HepG2 (cell line): ENCODE data around the gene PTPRD. TPM values are rescaled to one million over a fixed set of nuclear protein-coding genes. Genes with fewer than 3 reads are reported as not detected.

Experiments
- ATAC-seq: fragments of 200-7000 bp; cut with Tn5 transposase; 3 replicates; pipeline ENCODE4 v1.9.1; 2020; ENCODE audit warnings: mild to moderate bottlenecking, moderate library complexity
- BruUV-seq: library from RNA; stranded (reverse); fragments of 400-500 nt; replicated peaks from 2 replicates; lab custom pipeline; 2021; lab: Mats Ljungman, UMichigan
- CTCF ChIA-PET: fragments of 300-600 bp; formaldehyde crosslinking; extraction: SDS; loops from one replicate; lab custom pipeline; 2021; ENCODE audit warnings: low total read pairs, inconsistent platforms, low intra/inter-chr PET ratio; lab: Yijun Ruan, JAX
- POLR2A ChIA-PET: fragments of 350-600 bp; sonication (Branson Sonifier 250); formaldehyde crosslinking; loops from one replicate; lab custom pipeline; 2020; ENCODE audit warnings: antibody characterized with exemption, inconsistent platforms; lab: Yijun Ruan, JAX
- DNase-seq: peaks from one replicate; pipeline ENCODE4 v3.0.0-alpha.2; 2015; ENCODE audit warnings: low spot score
- FAIRE-seq: peaks from 3 replicates; lab custom pipeline; 2011; peaks lifted over from hg19 to GRCh38; lab: Jason Lieb, UNC
- H2AFZ ChIP-seq: one replicate; pipeline ENCODE4 v1.6.1; 2011; ENCODE audit warnings: low read length, inconsistent platforms
- H3K27ac ChIP-seq: fragments of 300-600 bp; 3 replicates; pipeline ENCODE4 v1.8.0; 2011; ENCODE audit warnings: mixed run types, mild to moderate bottlenecking, mixed read lengths, low read length, inconsistent platforms; ENCODE audit not compliant: insufficient read depth; ENCODE audit errors: extremely low read length
- H3K27me3 ChIP-seq, 2 experiments: fragments of 200-600 bp in 1 of 2; 2 replicates in 1 of 2; 3 replicates in 1 of 2; pipeline versions ENCODE4 v1.6.0 to v1.8.0; 2011; ENCODE audit warnings: low read length in 2 of 2, mild to moderate bottlenecking in 2 of 2, moderate library complexity in 2 of 2, inconsistent platforms in 1 of 2; ENCODE audit not compliant: insufficient read depth in 2 of 2, control insufficient read depth in 1 of 2
- H3K36me3 ChIP-seq, 2 experiments: fragments of 200-600 bp in 1 of 2; replicated peaks in 1 of 2; 2 replicates in 1 of 2; 3 replicates in 1 of 2; pipeline versions ENCODE4 v1.5.1 to v1.8.0; 2011; ENCODE audit warnings: low read length in 2 of 2, inconsistent platforms in 1 of 2; ENCODE audit not compliant: insufficient read depth in 2 of 2, control insufficient read depth in 1 of 2
- H3K4me1 ChIP-seq: 2 replicates; pipeline ENCODE4 v1.5.1; 2012; ENCODE audit warnings: low read length, inconsistent platforms; ENCODE audit not compliant: insufficient read depth
- H3K4me2 ChIP-seq: 2 replicates; pipeline ENCODE4 v1.6.0; 2011; ENCODE audit warnings: low read depth, low read length, inconsistent platforms
- H3K4me3 ChIP-seq, 3 experiments: fragments of 200-600 bp in 1 of 3; sonication (generic), shearing (Covaris generic) in 1 of 3; replicated peaks in 1 of 3; 2 replicates each; pipeline ENCODE4 v1.5.1; 2011 to 2016; ENCODE audit warnings: low read length in 3 of 3, inconsistent platforms in 2 of 3, low read depth in 2 of 3, mild to moderate bottlenecking in 2 of 3, control low read depth in 1 of 3, mixed read lengths in 1 of 3; ENCODE audit not compliant: insufficient read depth in 1 of 3
- H3K79me2 ChIP-seq: one replicate; pipeline ENCODE4 v1.6.1; 2011; ENCODE audit warnings: low read length, inconsistent platforms; ENCODE audit not compliant: insufficient read depth
- H3K9ac ChIP-seq: 2 replicates; pipeline ENCODE4 v1.6.0; 2011; ENCODE audit warnings: mild to moderate bottlenecking, low read depth, low read length, inconsistent platforms; ENCODE audit not compliant: insufficient read depth
- H3K9me3 ChIP-seq: 2 replicates; pipeline ENCODE4 v1.5.1; 2012; ENCODE audit warnings: mild to moderate bottlenecking, low read length
- H4K20me1 ChIP-seq: 2 replicates; pipeline ENCODE4 v1.6.0; 2011; ENCODE audit warnings: inconsistent platforms, mild to moderate bottlenecking, low read length, moderate library complexity; ENCODE audit not compliant: insufficient read depth
- GRHL1 ChIP-seq: sonication (generic); formaldehyde crosslinking; conservative IDR thresholded peaks from 2 replicates; pipeline ENCODE4 v1.8.0; 2022; ENCODE audit warnings: missing genetic modification reagents
- HNF1B ChIP-seq: sonication (generic); formaldehyde crosslinking; IDR thresholded peaks from 2 replicates; pipeline ENCODE4 v1.5.1; 2020; ENCODE audit warnings: mild to moderate bottlenecking, moderate library complexity, missing genetic modification reagents
- ISX ChIP-seq: sonication (generic); formaldehyde crosslinking; conservative IDR thresholded peaks from 2 replicates; pipeline ENCODE4 v1.5.0; 2020; ENCODE audit warnings: missing genetic modification reagents
- TFDP1 ChIP-seq: IDR thresholded peaks from 2 replicates; pipeline ENCODE4 v1.6.1; 2016; ENCODE audit warnings: missing compliant biosample characterization, missing genetic modification reagents, borderline replicate concordance
- ZBTB14 ChIP-seq: sonication (generic); formaldehyde crosslinking; IDR thresholded peaks from 2 replicates; pipeline ENCODE4 v1.4.0; 2020; ENCODE audit warnings: missing genetic modification reagents
- ZMYM2 ChIP-seq: sonication (generic); formaldehyde crosslinking; IDR thresholded peaks from 2 replicates; pipeline ENCODE4 v1.8.0; 2022; ENCODE audit warnings: mild to moderate bottlenecking, missing genetic modification reagents
- ZNF446 ChIP-seq: sonication (generic); formaldehyde crosslinking; IDR thresholded peaks from 2 replicates; pipeline ENCODE4 v1.5.0; 2020; ENCODE audit warnings: mild to moderate bottlenecking, missing genetic modification reagents
- ZNF512 ChIP-seq: sonication (generic); formaldehyde crosslinking; IDR thresholded peaks from 2 replicates; pipeline ENCODE4 v1.4.0; 2020; ENCODE audit warnings: mild to moderate bottlenecking, missing genetic modification reagents
- ZNF598 ChIP-seq: sonication (generic); formaldehyde crosslinking; IDR thresholded peaks from 2 replicates; pipeline ENCODE4 v1.5.1; 2020; ENCODE audit warnings: mild to moderate bottlenecking, missing genetic modification reagents, borderline replicate concordance
- ZNF780A ChIP-seq: sonication (generic); formaldehyde crosslinking; IDR thresholded peaks from 2 replicates; pipeline ENCODE4 v1.8.0; 2022; ENCODE audit warnings: mild to moderate bottlenecking, missing genetic modification reagents, moderate library complexity
- ZNF784 ChIP-seq: sonication (generic); formaldehyde crosslinking; IDR thresholded peaks from 2 replicates; pipeline ENCODE4 v1.5.1; 2020; ENCODE audit warnings: missing genetic modification reagents, mild to moderate bottlenecking, borderline replicate concordance
- WGBS: methylation state at CpG from one replicate; pipeline ENCODE4 v1.1.6; 2017; ENCODE audit warnings: low lambda C conversion rate; 5-methylcytosine and 5-hydroxymethylcytosine counted together
- in situ Hi-C: cut with HindIII; loops from 2 replicates; pipeline ENCODE4 v1.10.0; 2017; ENCODE audit warnings: low pct_unique_long_range_greater_than_20kb; ENCODE audit not compliant: extremely low pct_ligation_motif_present
- intact Hi-C: fragments of 100-400 bp; cut with micrococcal nuclease; formaldehyde crosslinking; loops from one replicate; pipeline ENCODE4 v1.10.0; 2022; ENCODE audit not compliant: unreplicated experiment
- polyA plus RNA-seq, 8 experiments: library from polyadenylated mRNA; depleted of rRNA in 3 of 8; stranded (reverse) in 7 of 8; unstranded in 1 of 8; fragments of >200 nt; fragmentation: Illumina TruSeq in 4 of 8; extraction: Trizol in 4 of 8; gene quantifications; 2 replicates each; pipeline versions ENCODE4 v1.2.1 to v1.2.3, GENCODE V29; 2011 to 2016; ENCODE audit warnings: low read depth in 4 of 8, missing spikeins in 1 of 8, mixed read lengths in 1 of 8; ENCODE audit not compliant: insufficient read depth in 1 of 8
- total RNA-seq, 5 experiments: library from RNA; depleted of rRNA; stranded (reverse); fragments of >200 nt; fragmentation: Illumina TruSeq; extraction: Trizol; gene quantifications; 2 replicates each; pipeline ENCODE4 v1.2.3, GENCODE V29; 2016; ENCODE audit warnings: low read depth in 1 of 5

PTPRD gene
- total and polyA plus RNA-seq, 2 of the 13 experiments (the other 11 are each of a cell fraction or from before 2014, with no cell fraction given): 0.05 TPM; not detected in 1

- DNase-seq (no peak), ATAC-seq (no peak), FAIRE-seq (no peak)
- H3K27ac ChIP-seq: no peak overlapping the region
- H3K27me3 ChIP-seq: no peaks in the 10 kb centered on the region
- H3K4me1 ChIP-seq: no peaks in the 10 kb centered on the region
- ChIA-PET CTCF (no interaction called here), POLR2A (no interaction called here)
- in situ Hi-C loops (no loop called here), intact Hi-C loops (no loop called here)
- no peaks in the 10 kb centered on the region for H4K20me1 ChIP-seq
- no peak overlapping the region for H3K4me3 ChIP-seq
- no peaks in the 10 kb centered on the region for H3K9me3 ChIP-seq
- no peaks in the 10 kb centered on the region for H3K36me3 ChIP-seq
- no peak overlapping the region for H2AFZ ChIP-seq
- no peak overlapping the region for H3K4me2 ChIP-seq
- no TSS peak for BruUV-seq
- TF ChIP-seq ZNF598 (CRISPR knock-in tag) (no peak), HNF1B (CRISPR knock-in tag) (no peak), ISX (CRISPR knock-in tag) (no peak), ZNF446 (no peak), TFDP1 (CRISPR knock-in tag) (no peak), GRHL1 (no peak), ZNF780A (CRISPR knock-in tag) (no peak), ZMYM2 (CRISPR knock-in tag) (no peak), ZNF512 (CRISPR knock-in tag) (no peak), ZBTB14 (no peak), ZNF784 (CRISPR knock-in tag) (no peak)
- H3K9ac ChIP-seq: no peak overlapping the region
- no peaks in the 10 kb centered on the region for H3K79me2 ChIP-seq
- WGBS: 32% methylated on average over 2 of the region's 2 CpGs
These were observed 1991.4 kb downstream of the PTPRD start for GRCh38 chr9:8621416-8621815.
